HCT116 (cell line): ENCODE measurements around the gene SUSD4. TPM values are rescaled to one million over a fixed set of nuclear protein-coding genes. Genes with fewer than 3 reads are reported as not detected.

ENCODE experiments used
- ATAC-seq: fragments of 200-7000 bp; cut with Tn5 transposase; 2 replicates; pipeline ENCODE4 v1.9.1; 2020; ENCODE audit warnings: mild to moderate bottlenecking, moderate library complexity
- BruUV-seq: library from RNA; stranded (reverse); fragments of 400-500 nt; replicated peaks from 2 replicates; lab custom pipeline; 2021; lab: Mats Ljungman, UMichigan
- CTCF ChIA-PET: fragments of 300-600 bp; sonication (Branson Sonifier 250); formaldehyde crosslinking; loops from one replicate; lab custom pipeline; 2021; ENCODE audit warnings: antibody characterized with exemption; lab: Charles Lee
- POLR2A ChIA-PET: fragments of 300-600, 350-600 bp; sonication (Branson Sonifier 250); formaldehyde crosslinking; loops from one replicate; lab custom pipeline; 2021; ENCODE audit warnings: antibody characterized with exemption; lab: Charles Lee
- RAD21 ChIA-PET, 2 experiments: fragments of 300-600 bp; sonication (Branson Sonifier 250); formaldehyde crosslinking; loops; one replicate each; lab custom pipeline; 2023; ENCODE audit warnings: low total read pairs in 2 of 2; ENCODE audit not compliant: uncharacterized antibody in 2 of 2, unreplicated experiment in 2 of 2, low non-redundant PET in 1 of 2; lab: Charles Lee
- DNase-seq: peaks from one replicate; pipeline ENCODE4 v3.0.0-alpha.2; 2010; ENCODE audit warnings: low read depth, low spot score
- H2AFZ ChIP-seq: fragments of 200-600 bp; shearing (Covaris generic), sonication (generic); 2 replicates; pipeline ENCODE4 v1.6.1; 2017; ENCODE audit warnings: low read depth, mixed run types, mixed read lengths, antibody characterized with exemption, low read length; ENCODE audit not compliant: poor library complexity, severe bottlenecking
- H3K27ac ChIP-seq: 2 replicates; pipeline ENCODE4 v1.5.1; 2012; ENCODE audit warnings: low read depth, low read length
- H3K27me3 ChIP-seq: fragments of 200-600 bp; sonication (generic); 2 replicates; pipeline ENCODE4 v1.6.1; 2016; ENCODE audit warnings: mixed run types, low read length, mixed read lengths; ENCODE audit not compliant: insufficient read depth
- H3K36me3 ChIP-seq, 2 experiments: fragments of 200-500 bp in 1 of 2; fragments of 200-600 bp in 1 of 2; sonication (Bioruptor generic) in 1 of 2; sonication (generic) in 1 of 2; 2 replicates each; pipeline versions ENCODE4 v1.5.1 to v1.6.1; 2014 to 2016; ENCODE audit warnings: low read length in 2 of 2, inconsistent platforms in 1 of 2, mixed read lengths in 1 of 2, mixed run types in 1 of 2; ENCODE audit not compliant: insufficient read depth in 2 of 2, control insufficient read depth in 1 of 2
- H3K4me1 ChIP-seq, 2 experiments: fragments of 200-600 bp in 1 of 2; sonication (generic) in 1 of 2; 2 replicates each; pipeline versions ENCODE4 v1.5.1 to v1.6.1; 2012 to 2017; ENCODE audit warnings: low read length in 2 of 2, inconsistent platforms in 1 of 2, mild to moderate bottlenecking in 1 of 2, mixed read lengths in 1 of 2, mixed run types in 1 of 2, moderate library complexity in 1 of 2; ENCODE audit not compliant: insufficient read depth in 2 of 2, control insufficient read depth in 1 of 2
- H3K4me2 ChIP-seq: fragments of 200-600 bp; sonication (generic); 2 replicates; pipeline ENCODE4 v1.6.1; 2017; ENCODE audit warnings: mixed run types, low read length, mixed read lengths
- H3K4me3 ChIP-seq, 2 experiments: fragments of 200-600 bp in 1 of 2; sonication (generic) in 1 of 2; replicated peaks in 1 of 2; 2 replicates each; pipeline ENCODE4 v1.5.1; 2011 to 2016; ENCODE audit warnings: low read length in 2 of 2, control low read depth in 1 of 2, low read depth in 1 of 2, mild to moderate bottlenecking in 1 of 2, mixed read lengths in 1 of 2, mixed run types in 1 of 2
- H3K79me2 ChIP-seq: fragments of 200-600 bp; sonication (generic); 2 replicates; pipeline ENCODE4 v1.6.1; 2017; ENCODE audit warnings: mild to moderate bottlenecking, mixed run types, low read length, moderate library complexity, mixed read lengths; ENCODE audit not compliant: insufficient read depth
- H3K9ac ChIP-seq: fragments of 200-600 bp; sonication (generic); 2 replicates; pipeline ENCODE4 v1.6.1; 2016; ENCODE audit warnings: low read length, mixed read lengths
- H3K9me2 ChIP-seq: fragments of 200-600 bp; sonication (generic), shearing (Covaris generic); 2 replicates; pipeline ENCODE4 v1.6.1; 2017; ENCODE audit warnings: mixed run types, mild to moderate bottlenecking, moderate library complexity; ENCODE audit not compliant: insufficient read depth
- H3K9me3 ChIP-seq, 2 experiments: fragments of 200-500 bp in 1 of 2; fragments of 200-600 bp in 1 of 2; sonication (Bioruptor generic) in 1 of 2; sonication (generic) in 1 of 2; 2 replicates each; pipeline ENCODE4 v1.6.1; 2014 to 2017; ENCODE audit warnings: low read length in 2 of 2, mixed read lengths in 2 of 2, inconsistent platforms in 1 of 2, low read depth in 1 of 2, mild to moderate bottlenecking in 1 of 2, mixed run types in 1 of 2, moderate library complexity in 1 of 2; ENCODE audit not compliant: control insufficient read depth in 1 of 2, insufficient read depth in 1 of 2
- H4K20me1 ChIP-seq: fragments of 200-600 bp; sonication (generic), shearing (Covaris generic); 2 replicates; pipeline ENCODE4 v1.6.1; 2017; ENCODE audit warnings: mixed run types, mild to moderate bottlenecking, moderate library complexity; ENCODE audit not compliant: insufficient read depth
- ELF1 ChIP-seq: IDR thresholded peaks from 2 replicates; pipeline ENCODE4 v1.6.1; 2012; ENCODE audit warnings: low read depth, borderline replicate concordance
- FOSL1 ChIP-seq: IDR thresholded peaks from 2 replicates; pipeline ENCODE4 v1.6.1; 2012; ENCODE audit warnings: low read depth
- JUND ChIP-seq: IDR thresholded peaks from 2 replicates; pipeline ENCODE4 v1.6.1; 2012
- POLR2AphosphoS5 ChIP-seq: IDR thresholded peaks from 2 replicates; pipeline ENCODE4 v1.6.1; 2011; ENCODE audit warnings: mild to moderate bottlenecking, low read depth, low read length, moderate library complexity
- RAD21 ChIP-seq: IDR thresholded peaks from 2 replicates; pipeline ENCODE4 v1.6.1; 2012; ENCODE audit warnings: low read depth, mild to moderate bottlenecking
- TCF7L2 ChIP-seq: IDR thresholded peaks from 2 replicates; pipeline ENCODE4 v1.7.0; 2011; ENCODE audit warnings: borderline replicate concordance, inconsistent platforms; ENCODE audit not compliant: insufficient read depth, insufficient read length; ENCODE audit errors: extremely low read depth
- ZFX ChIP-seq: fragments of 450-650 bp; IDR thresholded peaks from 2 replicates; pipeline ENCODE4 v1.6.1; 2017
- ZNF274 ChIP-seq: fragments of 200-500 bp; sonication (Bioruptor generic); IDR thresholded peaks from 2 replicates; pipeline ENCODE4 v1.6.1; 2014; ENCODE audit warnings: mild to moderate bottlenecking, low read depth, low read length, inconsistent platforms
- intact Hi-C: fragments of 100-400 bp; cut with micrococcal nuclease; formaldehyde crosslinking; loops from 2 replicates; pipeline ENCODE4 v1.10.0; 2022
- total RNA-seq: library from RNA; stranded (reverse); gene quantifications from one replicate; pipeline ENCODE4 v1.2.1, GENCODE V29; 2021; ENCODE audit not compliant: unreplicated experiment
- TF ChIP-seq, protein P1 (sequence below): IDR thresholded peaks from 2 replicates; pipeline ENCODE4 v1.6.1; 2012
- TF ChIP-seq, protein P2 (sequence below): IDR thresholded peaks from 2 replicates; pipeline ENCODE4 v1.6.1; 2012

The SUSD4 gene
- total RNA-seq, 1 experiment from 2014 or later: 0.59 TPM

DNA sequence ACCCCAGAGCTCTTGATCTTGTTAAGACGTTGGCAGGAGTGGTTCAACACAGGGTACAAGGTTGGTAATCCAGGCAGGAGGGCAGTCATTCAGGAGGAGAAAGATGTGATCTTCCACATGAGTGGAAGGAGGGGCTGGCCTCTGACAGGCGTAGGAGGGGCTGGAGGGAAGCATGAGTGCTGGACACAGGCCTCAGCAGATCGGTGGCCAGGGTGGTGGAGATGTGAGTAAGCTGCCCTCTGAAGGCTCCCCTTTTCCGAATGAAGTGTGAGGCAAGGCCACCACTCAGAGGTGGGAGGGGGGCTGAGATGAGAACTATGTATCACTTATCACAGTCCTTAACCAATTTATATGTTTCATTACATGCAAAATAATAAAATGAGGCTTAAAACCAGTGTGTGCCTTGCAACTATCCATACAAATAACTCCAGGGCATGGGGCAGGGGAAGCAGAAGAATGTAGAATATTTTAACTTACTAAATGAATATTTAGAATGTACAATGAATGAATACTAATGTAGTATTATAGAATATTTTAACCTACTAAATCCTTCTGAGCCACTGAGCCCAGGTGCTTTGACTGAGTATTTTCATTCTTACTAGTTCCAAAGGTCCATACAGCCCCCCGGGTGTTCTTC lies 117.4 kb downstream of the SUSD4 start:
- DNase-seq (no peak), ATAC-seq (no peak)
- Histone ChIP-seq H4K20me1 (no peaks in the 10 kb centered on the region), H3K27me3 (no peaks in the 10 kb centered on the region), H3K4me3 (no peak overlapping the region), H2AFZ (no peak overlapping the region), H3K79me2 (no peaks in the 10 kb centered on the region), H3K9me3 (no peaks in the 10 kb centered on the region), H3K36me3 (no peaks in the 10 kb centered on the region), H3K4me2 (no peak overlapping the region), H3K9ac (no peak overlapping the region), H3K4me1 (peaks cover 0 to 7% of the 10 kb centered on the region in 2 experiments; a peak in 1 of 4 replicates), H3K9me2 (no peaks in the 10 kb centered on the region), H3K27ac (no peak overlapping the region)
- ChIA-PET POLR2A (no interaction called here), RAD21 (no interaction called here), CTCF (no interaction called here)
- no peak for TF ChIP-seq TCF7L2
- no peak for TF ChIP-seq RAD21
- TF ChIP-seq FOSL1: no peak
- TF ChIP-seq, protein P1, sequence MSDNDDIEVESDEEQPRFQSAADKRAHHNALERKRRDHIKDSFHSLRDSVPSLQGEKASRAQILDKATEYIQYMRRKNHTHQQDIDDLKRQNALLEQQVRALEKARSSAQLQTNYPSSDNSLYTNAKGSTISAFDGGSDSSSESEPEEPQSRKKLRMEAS: no peak
- no peak for TF ChIP-seq ZNF274
- TF ChIP-seq, protein P2, sequence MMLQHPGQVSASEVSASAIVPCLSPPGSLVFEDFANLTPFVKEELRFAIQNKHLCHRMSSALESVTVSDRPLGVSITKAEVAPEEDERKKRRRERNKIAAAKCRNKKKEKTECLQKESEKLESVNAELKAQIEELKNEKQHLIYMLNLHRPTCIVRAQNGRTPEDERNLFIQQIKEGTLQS: no peak
- no peak for TF ChIP-seq ZFX
- no TSS peak for BruUV-seq
- intact Hi-C loops: no loop called here

DNA sequence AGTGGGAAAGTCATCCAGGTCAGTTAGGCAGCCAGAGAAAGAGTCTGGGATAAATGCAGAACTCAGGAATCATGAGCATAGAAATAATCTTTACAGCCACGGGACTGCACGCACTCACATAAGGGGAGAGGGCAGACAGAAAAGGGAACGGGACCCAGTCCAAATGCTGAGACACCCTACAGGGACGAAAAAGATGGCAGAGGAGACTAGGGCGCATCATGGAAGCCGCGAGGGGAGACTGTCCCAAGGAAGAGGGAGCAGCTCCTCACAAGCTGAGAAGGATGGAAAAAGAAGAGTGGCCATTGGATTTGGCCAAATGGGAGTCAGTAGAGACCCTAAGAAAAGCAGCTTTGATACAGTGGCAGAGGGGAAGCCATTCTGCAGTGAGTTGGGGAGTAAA lies 118.0 kb downstream of the SUSD4 start:
- TF ChIP-seq ELF1: no peak
- no peak for TF ChIP-seq POLR2AphosphoS5
- no peak for TF ChIP-seq RAD21
- no peak for TF ChIP-seq ZFX
- TF ChIP-seq, protein P2: no peak
- no peak for TF ChIP-seq JUND
- Histone ChIP-seq H3K4me1 (peaks cover 0 to 7% of the 10 kb centered on the region in 2 experiments; a peak in 1 of 4 replicates), H3K9me2 (no peaks in the 10 kb centered on the region), H3K9ac (no peak overlapping the region), H3K36me3 (no peaks in the 10 kb centered on the region), H3K79me2 (no peaks in the 10 kb centered on the region), H3K4me2 (no peak overlapping the region), H3K9me3 (no peaks in the 10 kb centered on the region), H3K27ac (no peak overlapping the region), H2AFZ (no peak overlapping the region), H3K4me3 (no peak overlapping the region), H3K27me3 (no peaks in the 10 kb centered on the region), H4K20me1 (no peaks in the 10 kb centered on the region)
- intact Hi-C loops: no loop called here
- CTCF ChIA-PET: no interaction called here
- DNase-seq: no peak
- POLR2A ChIA-PET: no interaction called here
- BruUV-seq: no TSS peak
- no peak for ATAC-seq
- RAD21 ChIA-PET: no interaction called here
